HG03565 (cell line): ENCODE data around the gene DYNC2I2.

Experiments used
- ATAC-seq: cut with Tn5 transposase; IDR thresholded peaks from one replicate; pipeline ENCODE4 v1.9.1; 2021; ENCODE audit warnings: mild to moderate bottlenecking, moderate library complexity; ENCODE audit not compliant: unreplicated experiment

The DYNC2I2 gene

DNA sequence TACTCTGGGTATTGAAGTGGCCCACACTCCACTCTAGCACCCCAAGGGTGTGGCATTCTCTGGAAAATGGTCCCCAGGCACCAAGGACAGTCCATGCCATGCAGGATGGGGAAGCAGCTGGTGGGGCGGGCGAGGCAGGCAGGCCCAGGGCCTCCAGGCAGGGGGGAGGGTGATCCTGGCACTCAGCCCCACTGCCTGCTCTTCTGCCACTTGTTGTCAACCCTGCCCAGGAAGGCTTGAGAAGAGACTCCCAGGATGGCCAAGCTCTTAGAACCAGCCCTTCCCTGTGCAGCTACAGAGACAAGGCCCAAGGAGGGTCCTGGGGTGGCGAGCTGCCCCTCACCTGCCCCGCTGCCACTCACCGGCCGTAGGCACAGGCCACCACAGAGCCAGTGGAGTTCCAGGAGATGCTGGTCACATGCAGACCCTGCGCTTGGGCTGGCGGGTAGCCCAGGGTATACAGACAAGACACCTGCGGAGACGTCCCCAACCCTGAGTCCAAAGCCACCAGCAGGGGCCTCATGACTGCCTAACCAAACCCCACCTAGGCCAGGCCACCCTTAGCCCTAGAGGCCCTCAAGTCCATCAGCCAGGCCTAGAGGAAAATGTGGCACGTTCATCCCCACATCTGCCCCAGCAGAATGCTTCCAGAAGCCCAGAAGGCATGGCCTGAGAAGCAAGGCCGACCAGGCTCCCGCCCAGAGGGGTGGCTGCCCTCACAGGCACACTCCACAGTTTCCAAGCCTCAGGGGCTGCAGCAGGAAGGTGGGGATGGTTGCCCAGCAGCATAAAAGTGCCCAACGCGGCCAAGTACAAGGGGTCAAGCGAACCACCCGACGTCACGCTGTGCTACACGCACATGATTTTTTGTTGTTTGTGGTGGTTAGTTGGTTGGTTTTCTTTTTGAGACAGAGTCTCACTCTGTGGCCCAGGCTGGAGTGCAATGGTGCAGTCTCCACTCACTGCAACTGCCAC is 19.8 kb downstream of the DYNC2I2 start:
- no peak for ATAC-seq

GRCh38 chr9:128636024-128636390 is 20.6 kb downstream of the DYNC2I2 start:
- ATAC-seq, result no peak

DNA sequence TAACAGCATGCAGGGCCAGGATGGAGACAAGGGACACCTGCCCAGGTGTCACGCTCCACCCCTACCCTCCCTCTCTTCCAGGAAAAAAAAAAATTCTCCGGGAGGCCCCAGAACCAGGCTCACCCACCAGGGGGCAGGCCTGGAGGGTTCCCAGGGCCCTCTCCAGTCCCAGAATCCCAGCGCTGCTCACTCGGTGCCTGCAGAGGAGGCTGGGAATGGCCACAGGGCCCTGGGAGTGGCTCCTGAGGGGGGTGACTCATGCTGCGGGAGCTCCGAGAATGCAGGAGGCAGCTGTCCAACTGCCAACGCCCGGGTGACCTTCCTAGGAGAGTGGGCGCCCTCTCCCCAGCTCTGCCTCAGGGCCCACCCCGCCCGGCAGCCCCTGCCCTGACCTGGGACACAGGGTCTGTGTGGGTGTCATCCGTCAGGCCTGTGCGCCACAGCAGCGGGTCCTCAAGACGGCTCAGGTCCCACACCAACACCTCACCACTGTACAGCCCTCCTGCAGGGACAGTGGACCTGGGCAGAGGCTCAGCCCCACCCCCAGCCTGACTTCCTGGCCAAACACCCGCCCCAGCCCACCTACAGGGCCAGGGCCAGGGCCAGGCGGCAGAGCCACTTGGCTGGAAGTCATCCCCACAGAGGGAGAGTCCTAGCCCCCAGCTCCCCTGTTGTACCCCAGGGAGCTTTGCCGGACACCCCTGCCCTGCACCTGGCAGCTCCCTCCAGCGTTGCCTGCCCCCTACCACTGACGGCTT is 21.2 kb downstream of the DYNC2I2 start:
- no peak for ATAC-seq

DNA sequence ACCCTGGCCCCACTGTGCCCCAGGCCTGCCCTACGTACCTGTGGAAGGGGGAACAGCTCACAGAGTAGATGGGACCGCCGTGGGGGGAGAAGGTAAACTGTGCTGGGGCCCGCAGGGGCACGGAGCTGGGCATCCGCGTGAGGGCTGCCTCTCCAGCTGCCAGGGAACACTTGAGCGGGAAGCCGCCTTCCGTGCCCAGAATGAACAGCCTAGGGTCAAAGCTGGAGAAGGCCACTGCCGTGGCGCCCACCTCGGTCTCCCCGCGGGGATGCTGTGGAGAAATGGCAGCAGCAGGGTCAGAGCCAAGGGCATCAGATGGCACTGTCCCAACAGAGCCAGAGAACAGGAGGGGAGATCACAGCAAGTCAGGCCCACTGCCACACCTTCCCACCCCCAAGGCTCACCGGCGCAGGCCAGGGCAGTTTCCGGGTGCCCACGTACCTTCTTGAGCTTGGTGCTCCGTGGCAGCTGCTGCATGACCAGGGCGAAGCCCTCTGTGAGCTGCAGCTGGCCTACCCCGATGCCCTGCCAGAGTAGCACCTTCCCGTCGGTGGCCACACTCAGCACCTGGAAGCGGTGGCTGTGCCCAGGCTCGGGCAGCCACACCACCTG is 21.9 kb downstream of the DYNC2I2 start:
- no peak for ATAC-seq

- no peak for ATAC-seq
Observed at GRCh38 chr9:128634111-128634510, 22.5 kb downstream of the DYNC2I2 start.

- ATAC-seq, result no peak
Observed at GRCh38 chr9:128633601-128634000, 23.0 kb downstream of the DYNC2I2 start.

DNA sequence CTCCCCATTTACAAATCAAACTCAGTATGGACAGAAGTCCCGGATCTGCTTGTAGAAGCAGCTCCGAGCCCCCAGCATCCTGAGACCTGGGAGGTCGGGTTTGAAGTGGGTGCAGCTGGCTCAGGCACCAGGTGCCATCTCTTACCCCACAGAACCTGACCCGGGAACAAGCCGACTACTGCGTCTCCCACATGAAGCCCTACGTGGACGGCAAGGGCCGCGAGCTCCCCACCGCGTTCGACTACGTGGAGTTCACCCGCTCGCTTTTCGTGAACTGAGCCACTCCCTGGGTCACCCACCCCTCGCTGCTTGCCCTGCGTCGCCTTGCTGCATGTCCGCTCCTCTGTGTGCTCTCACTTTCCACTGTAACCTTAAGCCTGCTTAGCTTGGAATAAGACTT is 23.6 kb downstream of the DYNC2I2 start:
- no peak for ATAC-seq

DNA sequence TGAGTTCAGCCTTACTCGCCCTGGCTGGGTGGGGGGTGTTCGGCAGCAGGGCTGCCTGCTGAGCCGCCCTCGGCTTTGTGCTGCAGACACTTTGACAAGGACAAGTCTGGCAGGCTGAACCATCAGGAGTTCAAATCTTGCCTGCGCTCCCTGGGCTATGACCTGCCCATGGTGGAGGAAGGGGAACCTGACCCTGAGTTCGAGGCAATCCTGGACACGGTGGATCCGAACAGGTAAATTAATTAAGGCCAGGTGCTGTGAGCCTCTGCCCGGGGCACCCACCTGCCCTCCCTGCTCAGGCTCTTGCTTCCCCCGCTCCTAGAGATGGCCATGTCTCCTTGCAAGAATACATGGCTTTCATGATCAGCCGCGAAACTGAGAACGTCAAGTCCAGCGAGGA is 24.2 kb downstream of the DYNC2I2 start:
- no peak for ATAC-seq

GRCh38 chr9:128632066-128632465 is 24.6 kb downstream of the DYNC2I2 start:
- no peak for ATAC-seq

DNA sequence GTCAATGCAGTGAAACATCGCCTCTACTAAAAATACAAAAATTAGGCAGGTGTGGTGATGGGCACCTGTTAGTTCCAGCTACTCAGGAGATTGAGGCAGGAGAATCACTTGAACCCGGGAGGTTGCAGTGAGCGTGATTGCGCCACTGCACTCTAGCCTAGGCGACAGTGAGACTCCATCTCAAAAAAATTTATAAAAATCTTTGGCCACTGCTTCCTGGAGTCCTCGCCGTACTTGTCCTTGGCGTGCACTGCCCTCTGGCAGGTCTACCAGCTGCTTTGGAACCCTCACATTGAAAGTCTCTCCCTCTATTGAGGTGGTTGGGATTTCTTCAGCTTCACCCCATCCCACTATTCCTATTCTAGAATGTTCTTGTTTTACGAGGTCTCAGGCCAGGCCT is 25.0 kb downstream of the DYNC2I2 start:
- no peak for ATAC-seq

- no peak for ATAC-seq
Observed at GRCh38 chr9:128629852-128630545, 26.6 kb downstream of the DYNC2I2 start.

DNA sequence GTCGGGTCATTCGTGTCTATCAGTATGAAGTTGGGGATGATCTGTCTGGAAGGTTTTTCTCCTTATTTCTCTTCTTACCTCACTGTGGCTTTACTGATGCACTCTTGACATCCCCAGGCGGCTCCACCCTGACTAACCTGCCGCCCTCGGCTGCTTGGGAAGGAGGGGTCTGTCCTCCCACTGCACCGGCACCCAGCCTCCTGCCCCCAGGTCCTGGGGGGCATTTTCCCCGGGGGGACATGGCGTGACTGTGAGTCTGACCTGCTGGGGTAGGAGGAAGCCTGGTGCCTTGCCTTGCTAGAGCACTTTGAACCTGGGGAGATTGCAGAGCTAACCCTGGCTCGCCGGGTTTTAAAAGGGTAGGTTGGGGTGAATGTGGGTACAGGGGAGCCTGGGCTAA is 27.5 kb downstream of the DYNC2I2 start:
- ATAC-seq, result no peak

GRCh38 chr9:128628471-128629048 is 28.1 kb downstream of the DYNC2I2 start:
- ATAC-seq, result no peak

DNA sequence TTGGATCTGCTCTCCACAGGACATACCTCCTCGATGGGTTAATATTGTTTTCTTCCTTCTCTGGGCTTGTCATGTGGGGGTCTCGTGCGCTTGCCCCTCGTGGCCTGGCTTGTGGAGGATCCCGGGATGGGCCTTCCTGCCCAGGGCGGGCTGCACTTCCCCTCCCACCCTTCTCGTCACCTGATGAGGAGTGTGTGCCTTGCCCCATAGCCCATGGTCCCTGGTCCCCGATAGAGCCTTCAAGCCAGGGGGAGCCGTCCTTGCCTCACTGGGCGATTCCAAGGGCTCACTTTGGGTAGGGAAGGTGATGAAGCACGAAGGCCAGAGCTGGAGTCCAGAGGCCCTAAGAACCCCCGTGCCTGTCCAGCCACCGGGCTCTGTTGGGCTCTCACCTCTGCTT is 28.7 kb downstream of the DYNC2I2 start:
- ATAC-seq, result no peak

DNA sequence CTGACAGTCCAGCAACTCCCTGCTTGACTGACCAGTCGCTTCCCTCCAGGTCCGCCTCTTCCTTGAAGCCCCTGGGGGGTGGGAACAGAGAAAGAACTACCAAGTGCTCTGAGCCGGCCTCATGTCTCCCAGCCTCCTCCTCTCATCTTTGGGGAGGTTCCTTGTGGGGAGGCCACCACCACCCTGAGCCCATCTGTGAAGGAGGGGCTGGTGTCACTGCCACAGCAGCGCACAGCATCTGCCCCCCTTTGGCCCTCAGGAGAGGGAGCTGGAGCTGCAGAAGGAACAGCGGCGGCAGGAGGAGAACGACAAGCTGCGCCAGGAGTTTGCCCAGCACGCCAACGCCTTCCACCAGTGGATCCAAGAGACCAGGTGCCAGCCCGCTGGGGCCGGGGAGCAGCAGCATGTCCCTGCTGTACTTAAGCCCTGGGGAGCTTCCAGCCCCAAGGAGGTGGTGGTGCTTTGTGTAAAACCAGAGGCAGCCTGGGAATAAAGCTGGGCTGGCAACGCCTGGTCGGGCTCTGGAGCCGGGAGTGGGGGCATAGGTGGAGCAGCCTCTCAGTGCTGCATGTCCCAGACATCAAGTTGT is 29.4 kb downstream of the DYNC2I2 start:
- no peak for ATAC-seq

DNA sequence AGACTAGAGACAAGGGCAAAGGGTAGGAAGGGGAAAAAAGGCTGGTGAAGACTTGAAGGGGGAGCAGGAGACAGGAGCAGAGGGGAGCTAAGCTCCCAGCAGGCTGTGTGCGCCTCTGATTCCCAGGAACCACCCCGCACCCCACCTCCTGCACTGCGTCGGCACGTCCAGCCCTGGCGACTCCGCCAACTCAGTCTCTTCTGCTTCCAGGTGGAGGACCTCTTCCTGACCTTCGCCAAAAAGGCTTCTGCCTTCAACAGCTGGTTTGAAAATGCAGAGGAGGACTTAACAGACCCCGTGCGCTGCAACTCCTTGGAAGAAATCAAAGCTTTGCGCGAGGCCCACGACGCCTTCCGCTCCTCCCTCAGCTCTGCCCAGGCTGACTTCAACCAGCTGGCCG is 30.5 kb downstream of the DYNC2I2 start:
- ATAC-seq, result no peak

- no peak for ATAC-seq
Observed at GRCh38 chr9:128625391-128626146, 31.1 kb downstream of the DYNC2I2 start.

- ATAC-seq, result no peak
Observed at GRCh38 chr9:128624566-128624965, 32.1 kb downstream of the DYNC2I2 start.

DNA sequence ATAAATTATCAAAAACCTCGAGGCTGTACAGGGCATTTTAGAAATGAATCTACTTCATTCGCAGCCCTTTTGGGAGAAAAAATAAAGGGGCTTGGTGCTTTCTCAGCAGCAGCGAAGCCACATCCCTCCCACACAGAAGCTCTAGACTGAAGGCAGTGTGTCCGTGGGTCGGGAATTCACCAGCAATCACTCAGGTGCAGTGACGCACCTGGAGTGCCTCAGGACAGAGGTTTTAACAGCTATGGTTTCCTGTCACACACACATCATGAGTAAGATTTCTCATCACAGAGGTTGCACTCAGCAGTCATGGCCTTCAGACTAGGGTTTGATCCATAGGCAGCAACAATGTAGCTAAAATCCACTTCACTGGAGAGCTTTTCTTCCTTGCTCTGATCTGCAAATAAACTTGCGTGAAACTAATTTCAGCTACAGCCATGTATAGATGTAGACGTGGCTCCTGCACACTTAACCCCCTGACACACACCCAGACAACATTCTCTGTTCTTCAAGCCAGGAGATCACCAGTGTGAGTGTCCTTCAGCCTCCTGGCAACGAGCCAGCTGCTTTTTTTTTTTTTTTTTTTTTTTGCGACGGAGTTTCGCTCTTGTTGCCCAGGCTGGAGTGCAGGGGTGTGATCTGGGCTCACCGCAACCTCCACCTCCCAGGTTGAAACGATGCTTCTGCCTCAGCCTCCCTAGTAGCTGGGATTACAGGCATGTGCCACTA is 34.8 kb downstream of the DYNC2I2 start:
- no peak for ATAC-seq
